ENCODE results near the gene AP1M1. TPM values are rescaled to one million over a fixed set of nuclear protein-coding genes. Genes with fewer than 3 reads are reported as not detected.

Gene AP1M1
- total RNA-seq, 1 donor from 2014 or later, result 84.0 TPM

GRCh38 chr19:16207490-16208025, 9.8 kb downstream of the AP1M1 start:
- no peak for DNase-seq (ENCODE audit: low spot score)

DNA sequence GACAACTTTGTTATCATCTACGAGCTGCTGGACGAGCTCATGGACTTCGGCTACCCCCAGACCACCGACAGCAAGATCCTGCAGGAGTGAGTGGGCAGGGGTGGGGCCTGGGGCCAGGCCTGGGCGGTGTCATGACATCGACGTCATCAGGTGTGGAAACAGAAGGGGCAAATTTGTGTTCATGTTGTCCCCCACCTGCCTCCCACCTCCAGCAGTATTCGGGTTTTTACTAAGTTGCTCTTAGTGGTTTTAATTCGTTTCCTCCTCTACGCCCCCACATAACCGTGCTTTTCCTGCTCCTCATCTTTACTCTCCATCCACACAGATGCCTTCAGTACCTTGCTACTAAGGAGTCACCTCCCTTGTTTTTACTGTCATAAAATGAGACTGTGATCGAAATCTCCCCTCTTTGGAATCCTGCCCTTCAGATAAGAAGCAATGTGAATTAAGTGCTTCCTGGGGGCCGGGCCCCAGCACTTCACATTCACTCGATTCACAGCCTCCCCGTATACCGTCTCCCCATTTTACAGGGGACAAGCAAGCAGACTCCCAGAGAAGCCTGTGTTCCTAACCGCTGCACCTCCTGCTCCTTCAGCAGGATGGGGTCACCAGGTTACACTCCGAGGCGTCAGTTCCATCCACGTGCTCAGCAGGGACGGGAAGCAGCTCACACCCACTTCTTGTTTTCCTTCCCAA, 10.5 kb downstream of the AP1M1 start:
- no peak for DNase-seq (ENCODE audit: low spot score)

GRCh38 chr19:16208847-16209665, 11.3 kb downstream of the AP1M1 start:
- no peak for DNase-seq (ENCODE audit: low spot score)

GRCh38 chr19:16210168-16210567, 12.5 kb downstream of the AP1M1 start:
- DNase-seq (ENCODE audit: low spot score), result no peak

DNA sequence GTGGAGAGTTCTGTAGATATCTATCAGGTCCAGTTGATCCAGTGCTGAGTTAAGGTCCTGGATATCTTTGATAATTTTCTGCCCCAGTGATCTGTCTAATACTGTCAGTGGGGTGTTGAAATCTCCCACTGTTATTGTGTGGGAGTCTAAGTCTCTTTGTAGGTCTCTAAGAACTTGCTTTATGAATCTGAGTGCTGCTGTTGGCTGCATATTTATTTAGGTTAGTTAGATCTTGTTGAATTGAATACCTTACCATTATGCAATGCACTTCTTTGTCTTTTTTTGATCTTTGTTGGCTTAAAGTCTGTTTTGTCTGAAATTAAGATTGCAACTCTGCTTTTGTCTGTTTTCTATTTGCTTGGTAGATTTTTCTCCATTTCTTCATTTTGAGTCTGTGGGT, 15.4 kb downstream of the AP1M1 start:
- no peak for DNase-seq (ENCODE audit: low spot score)

GRCh38 chr19:16216744-16217670, 19.3 kb downstream of the AP1M1 start:
- DNase-seq (ENCODE audit: low spot score), result no peak

DNA sequence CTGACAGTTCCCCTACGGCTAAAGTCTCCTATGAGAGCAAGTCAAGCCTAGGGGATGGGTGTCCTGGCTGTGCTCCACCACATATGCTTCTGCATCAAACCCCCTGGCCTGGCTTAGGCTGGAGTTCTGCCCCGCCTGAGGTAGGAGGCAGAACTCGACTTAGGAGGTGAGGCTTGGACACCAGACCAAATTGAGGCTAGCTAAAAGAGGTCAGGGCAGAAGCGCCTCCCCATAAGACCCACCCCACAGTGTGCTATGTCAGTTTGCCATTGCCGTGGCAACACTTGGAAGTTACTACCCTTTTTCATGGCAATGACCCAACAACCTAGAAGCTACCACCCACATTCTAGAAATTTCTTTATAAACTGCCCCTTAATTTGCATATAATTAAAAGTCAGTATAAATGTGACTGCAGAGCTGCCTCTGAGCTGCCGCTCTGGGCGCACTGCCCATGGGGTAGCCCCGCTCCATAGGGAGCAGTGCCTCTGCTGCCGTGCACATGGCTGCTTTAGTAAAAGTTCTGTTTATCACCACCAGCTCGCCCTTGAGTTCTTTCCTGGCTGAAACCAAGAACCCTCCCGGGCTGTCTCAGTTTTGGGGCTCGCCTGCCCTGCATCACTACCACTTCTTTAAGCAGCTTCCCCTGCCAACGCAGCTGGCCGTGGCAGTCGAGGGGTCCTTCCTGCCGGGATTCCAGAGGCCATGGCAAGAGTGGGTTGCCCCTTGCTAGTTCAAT, 20.2 kb downstream of the AP1M1 start:
- DNase-seq (ENCODE audit: low spot score), result no peak

- DNase-seq (ENCODE audit: low spot score), result no peak
Measured at GRCh38 chr19:16218851-16219250, 21.1 kb downstream of the AP1M1 start.

- DNase-seq (ENCODE audit: low spot score), result no peak
Measured at GRCh38 chr19:16222806-16223205, 25.1 kb downstream of the AP1M1 start.

GRCh38 chr19:16223746-16224145, 26.0 kb downstream of the AP1M1 start:
- DNase-seq (ENCODE audit: low spot score), result no peak

GRCh38 chr19:16224293-16225045, 26.8 kb downstream of the AP1M1 start:
- no peak for DNase-seq (ENCODE audit: low spot score)

DNA sequence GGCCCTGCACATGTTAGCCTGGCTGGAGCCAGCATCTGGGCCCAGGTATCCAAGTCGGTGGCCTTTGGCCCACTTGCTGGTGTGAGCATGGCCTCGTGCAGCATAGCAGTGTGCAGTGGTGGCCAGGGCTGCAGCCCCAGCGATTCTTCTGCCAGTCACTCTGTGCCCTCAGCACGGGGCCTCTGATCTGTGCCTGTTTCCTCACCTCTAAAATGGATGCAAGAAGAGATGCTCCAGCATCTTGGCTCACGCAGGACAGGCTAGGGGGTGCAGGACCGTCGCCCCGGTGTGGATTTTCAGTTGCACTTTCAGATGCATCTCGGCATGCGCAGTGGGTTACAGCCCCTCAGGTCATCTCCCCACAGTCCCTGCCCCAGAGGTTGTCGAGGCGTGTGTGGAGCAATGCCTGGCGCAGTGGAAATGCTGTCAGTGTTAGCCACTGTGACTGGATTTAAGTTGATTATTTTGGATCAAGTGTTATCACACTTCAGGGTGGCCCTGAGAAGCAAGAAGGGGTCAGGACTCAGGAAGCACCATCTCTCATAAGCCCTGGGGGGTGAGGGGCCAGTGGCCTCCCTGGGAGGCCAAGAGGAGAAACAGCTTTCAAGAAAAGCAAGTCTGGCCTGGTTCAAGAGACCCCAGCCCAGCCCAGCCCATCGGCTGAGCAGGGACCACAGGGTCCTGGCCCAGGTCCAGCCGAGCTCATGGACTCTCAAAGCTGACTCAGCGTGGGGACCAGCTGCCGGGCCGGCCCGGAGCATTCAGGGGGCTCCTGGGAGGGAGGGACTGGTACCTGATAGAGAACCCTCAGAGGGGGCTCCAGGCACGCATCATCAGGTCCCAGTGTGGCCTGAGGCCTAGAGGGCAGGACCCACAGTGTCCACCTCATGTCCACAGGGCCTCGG, 27.8 kb downstream of the AP1M1 start:
- DNase-seq (ENCODE audit: low spot score), result no peak

GRCh38 chr19:16226184-16226591, 28.5 kb downstream of the AP1M1 start:
- no peak for DNase-seq (ENCODE audit: low spot score)

DNA sequence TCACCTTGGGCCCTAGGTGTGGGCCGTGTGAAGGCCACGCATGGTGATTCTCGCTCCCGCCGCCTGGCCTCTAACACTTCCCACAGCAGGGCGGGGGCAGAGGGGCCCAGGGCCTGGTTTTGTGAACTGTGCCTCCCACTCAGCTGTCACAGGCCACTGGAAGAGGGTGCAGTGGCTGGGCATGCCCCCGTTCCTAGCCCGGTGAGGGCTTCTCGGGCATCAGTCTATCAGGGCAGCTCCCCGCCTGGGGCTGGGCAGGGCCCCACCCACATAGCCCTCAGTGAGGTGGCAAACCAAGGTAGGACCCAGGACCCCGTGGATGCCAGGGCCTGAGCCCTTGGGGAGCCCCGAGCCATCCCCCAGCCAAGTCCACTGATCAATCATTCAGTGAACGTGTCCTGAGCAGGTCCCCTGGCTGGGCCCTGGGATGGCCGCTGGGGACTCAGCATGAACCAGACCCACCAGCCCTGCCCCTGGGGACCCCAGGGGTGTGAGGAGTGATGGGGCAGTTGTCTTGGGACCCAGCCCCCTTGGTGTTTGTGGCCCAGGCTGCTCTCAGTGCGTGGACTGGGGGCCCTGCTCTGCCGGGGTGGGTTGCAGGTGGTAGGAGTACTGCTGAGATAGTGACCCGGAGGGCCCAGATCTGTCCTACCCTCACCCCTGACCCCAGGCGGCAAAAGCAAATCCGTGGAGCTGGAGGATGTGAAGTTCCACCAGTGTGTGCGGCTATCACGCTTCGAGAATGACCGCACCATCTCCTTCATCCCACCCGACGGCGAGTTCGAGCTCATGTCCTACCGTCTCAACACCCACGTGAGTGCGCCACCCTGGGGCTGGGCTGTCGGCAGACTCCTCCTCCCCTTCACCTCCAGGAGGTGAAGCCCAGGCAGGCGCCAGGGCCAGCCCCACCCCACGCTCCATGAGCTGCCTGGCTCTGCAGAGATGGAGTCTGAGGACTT, 29.4 kb downstream of the AP1M1 start:
- DNase-seq (ENCODE audit: low spot score), result no peak

GRCh38 chr19:16227837-16228636, 30.3 kb downstream of the AP1M1 start:
- no peak for DNase-seq (ENCODE audit: low spot score)

- no peak for DNase-seq (ENCODE audit: low spot score)
Measured at GRCh38 chr19:16228637-16229321, 31.1 kb downstream of the AP1M1 start.

DNA sequence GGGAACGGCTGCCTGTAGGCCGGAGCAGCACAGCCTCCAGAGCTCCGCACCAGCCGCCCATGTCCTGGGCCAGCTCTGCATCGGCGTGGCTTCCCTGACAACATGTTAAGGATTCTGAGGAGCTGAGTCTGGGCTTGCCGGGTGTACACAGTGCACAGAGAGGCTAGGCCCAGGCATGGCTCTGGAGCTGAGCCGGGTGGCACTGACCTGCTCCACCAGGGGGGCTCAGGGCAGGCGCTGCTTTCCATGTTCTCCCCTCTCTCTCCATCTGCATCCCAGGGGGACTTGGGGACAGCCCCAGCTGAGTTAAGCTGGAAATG, 31.6 kb downstream of the AP1M1 start:
- DNase-seq (ENCODE audit: low spot score), result no peak
